GM19438 (cell line): Measurements from ENCODE around the gene ARHGAP11A.
"Not testable (repeated sequence)": the region's sequence is repeated elsewhere in the genome, so short reads cannot be mapped to it uniquely, and the experiment has no call there.

Source experiments
- ATAC-seq: cut with Tn5 transposase; IDR thresholded peaks from one replicate; pipeline ENCODE4 v1.9.1; 2021; ENCODE audit warnings: low read depth; ENCODE audit not compliant: unreplicated experiment

The ARHGAP11A gene

GRCh38 chr15:32615051-32615870 lies at the start of gene ARHGAP11A:
ARHGAP11A (plus strand) TSS chr15:32615504; CDS start chr15:32616212, 708 bp downstream.
- ATAC-seq, result peak; percentile 67

- not testable (repeated sequence) for ATAC-seq
Observed at GRCh38 chr15:32568988-32569387, 46.3 kb upstream of the ARHGAP11A start.

GRCh38 chr15:32578482-32578881 lies 36.8 kb upstream of the ARHGAP11A start:
- not testable (repeated sequence) for ATAC-seq

- not testable (repeated sequence) for ATAC-seq
Observed at GRCh38 chr15:32585844-32586243, 29.5 kb upstream of the ARHGAP11A start.

GRCh38 chr15:32593151-32593550 lies 22.2 kb upstream of the ARHGAP11A start, which contains the start of gene GOLGA8N:
GOLGA8N (plus strand) TSS chr15:32593456.
- ATAC-seq, result not testable (repeated sequence)

- not testable (repeated sequence) for ATAC-seq
Observed at GRCh38 chr15:32609518-32609917, 5.8 kb upstream of the ARHGAP11A start.

- ATAC-seq, result not testable (repeated sequence)
Observed at GRCh38 chr15:32610719-32611118, 4.6 kb upstream of the ARHGAP11A start.

GRCh38 chr15:32614712-32615050 lies 623 bp upstream of the ARHGAP11A start:
- peak; percentile 38 for ATAC-seq

GRCh38 chr15:32615871-32616426 lies 645 bp downstream of the ARHGAP11A start:
- peak; percentile 4 for ATAC-seq

- ATAC-seq, result no peak
Observed at GRCh38 chr15:32636410-32636809, 21.1 kb downstream of the ARHGAP11A start.

- ATAC-seq, result no peak
Observed at GRCh38 chr15:32636908-32637567, 21.7 kb downstream of the ARHGAP11A start.

- no peak for ATAC-seq
Observed at GRCh38 chr15:32637704-32638103, 22.4 kb downstream of the ARHGAP11A start.

- ATAC-seq, result no peak
Observed at GRCh38 chr15:32641517-32642059, 26.3 kb downstream of the ARHGAP11A start, which contains the start of gene SCG5. SCG5 (plus strand) TSS chr15:32641710; CDS start chr15:32643593, 1,883 bp downstream.

GRCh38 chr15:32642667-32643435 lies 27.5 kb downstream of the ARHGAP11A start:
- no peak for ATAC-seq

GRCh38 chr15:32643907-32644445 lies 28.7 kb downstream of the ARHGAP11A start:
- ATAC-seq, result no peak

GRCh38 chr15:32646291-32646690 lies 31.0 kb downstream of the ARHGAP11A start:
- ATAC-seq, result no peak

GRCh38 chr15:32649342-32649741 lies 34.0 kb downstream of the ARHGAP11A start:
- no peak for ATAC-seq

- peak; percentile 58 for ATAC-seq
Observed at GRCh38 chr15:32651229-32651837, 36.0 kb downstream of the ARHGAP11A start.

- no peak for ATAC-seq
Observed at GRCh38 chr15:32652178-32652577, 36.9 kb downstream of the ARHGAP11A start.

- no peak for ATAC-seq
Observed at GRCh38 chr15:32656091-32656490, 40.8 kb downstream of the ARHGAP11A start.
